Right atrium auricular region (tissue), 2 donors: Measurements from ENCODE around the gene FBXO31. TPM values are rescaled to one million over a fixed set of nuclear protein-coding genes. Genes with fewer than 3 reads are reported as not detected.

ENCODE experiments used
- DNase-seq: peaks from one replicate; pipeline ENCODE4 v3.0.0-alpha.2; 2019; ENCODE audit warnings: low spot score
- H3K27ac ChIP-seq, 2 donors: fragments of 200-600 bp; sonication (generic); 1 replicate in 1 of 2; 2 replicates in 1 of 2; pipeline ENCODE4 v1.5.1; 2016 to 2019
- H3K27me3 ChIP-seq, 2 donors: fragments of 200-600 bp; sonication (generic); one replicate each; pipeline versions ENCODE4 v1.5.1 to v1.6.0; 2017 to 2019
- H3K36me3 ChIP-seq: fragments of 200-600 bp; sonication (generic); one replicate; pipeline ENCODE4 v1.5.1; 2016
- H3K4me1 ChIP-seq, 2 donors: fragments of 200-600 bp; sonication (generic); one replicate each; pipeline versions ENCODE4 v1.5.1 to v1.6.0; 2017 to 2019
- H3K4me3 ChIP-seq, 2 donors: fragments of 200-600 bp; sonication (generic); 1 replicate in 1 of 2; 2 replicates in 1 of 2; pipeline ENCODE4 v1.5.1; 2017 to 2019; ENCODE audit warnings: mild to moderate bottlenecking in 1 of 2, moderate library complexity in 1 of 2
- H3K9me3 ChIP-seq, 2 donors: fragments of 200-600 bp; sonication (generic); one replicate each; pipeline ENCODE4 v1.5.1; 2019
- CTCF ChIP-seq, 2 donors: fragments of 200-600 bp; sonication (generic); IDR thresholded peaks; one replicate each; pipeline ENCODE4 v1.5.1; 2019; ENCODE audit warnings: antibody characterized with exemption in 2 of 2
- total RNA-seq, 2 donors: library from RNA; depleted of rRNA; stranded (reverse); fragments of >200 nt; gene quantifications; one replicate each; pipeline ENCODE4 v1.1.0, GENCODE V29; 2016

The FBXO31 gene
- total RNA-seq, 2 donors from 2014 or later = 39.3 to 53.1 TPM

- Histone ChIP-seq H3K27ac (no peak overlapping the region), H3K27me3 (no peaks in the 10 kb centered on the region), H3K36me3 (peaks cover 68% of the 10 kb centered on the region), H3K4me1 (peaks cover 0 to 6% of the 10 kb centered on the region in 2 donors), H3K4me3 (no peak overlapping the region), H3K9me3 (no peaks in the 10 kb centered on the region)
- DNase-seq = no peak
- TF ChIP-seq CTCF (IDR thresholded peaks at IDR 0.05) = no peak
Observed at GRCh38 chr16:87333581-87334331, 49.8 kb downstream of the FBXO31 start.

GRCh38 chr16:87333101-87333500 lies 50.5 kb downstream of the FBXO31 start:
- H3K27ac ChIP-seq = no peak overlapping the region
- peaks cover 0 to 12% of the 10 kb centered on the region in 2 donors for H3K4me1 ChIP-seq
- TF ChIP-seq CTCF (IDR thresholded peaks at IDR 0.05) = no peak
- no peaks in the 10 kb centered on the region for H3K9me3 ChIP-seq
- DNase-seq = no peak
- H3K27me3 ChIP-seq = no peaks in the 10 kb centered on the region
- no peak overlapping the region for H3K4me3 ChIP-seq
- H3K36me3 ChIP-seq = peaks cover 66% of the 10 kb centered on the region

GRCh38 chr16:87332150-87332549 lies 51.4 kb downstream of the FBXO31 start:
- DNase-seq = no peak
- no peak overlapping the region for H3K4me3 ChIP-seq
- no peak for TF ChIP-seq CTCF (IDR thresholded peaks at IDR 0.05)
- no peaks in the 10 kb centered on the region for H3K27me3 ChIP-seq
- H3K36me3 ChIP-seq = peaks cover 67% of the 10 kb centered on the region
- H3K27ac ChIP-seq = no peak overlapping the region
- H3K9me3 ChIP-seq = no peaks in the 10 kb centered on the region
- peaks cover 0 to 17% of the 10 kb centered on the region in 2 donors for H3K4me1 ChIP-seq

- DNase-seq = no peak
- Histone ChIP-seq H3K9me3 (no peaks in the 10 kb centered on the region), H3K27ac (no peak overlapping the region), H3K4me3 (no peak overlapping the region), H3K27me3 (no peaks in the 10 kb centered on the region), H3K4me1 (peaks cover 0 to 22% of the 10 kb centered on the region in 2 donors), H3K36me3 (peaks cover 67% of the 10 kb centered on the region)
- TF ChIP-seq CTCF (IDR thresholded peaks at IDR 0.05) = no peak
Observed at GRCh38 chr16:87331241-87331801, 52.3 kb downstream of the FBXO31 start.

- Histone ChIP-seq H3K9me3 (no peaks in the 10 kb centered on the region), H3K4me3 (no peak overlapping the region), H3K27ac (no peak overlapping the region), H3K36me3 (peaks cover 60% of the 10 kb centered on the region), H3K4me1 (peaks cover 0 to 29% of the 10 kb centered on the region in 2 donors), H3K27me3 (no peaks in the 10 kb centered on the region)
- DNase-seq = no peak
- TF ChIP-seq CTCF (IDR thresholded peaks at IDR 0.05) = no peak
Observed at GRCh38 chr16:87330646-87331045, 52.9 kb downstream of the FBXO31 start.
